SU-DHL-6 (cell line): ENCODE data around the gene HSPA12B.

Experiments used
- H2AFZ ChIP-seq: fragments of 200-600 bp; sonication (generic); 2 replicates; pipeline ENCODE4 v1.6.1; 2014; ENCODE audit warnings: low read depth, mild to moderate bottlenecking, moderate library complexity, mixed read lengths, antibody characterized with exemption, low read length; ENCODE audit not compliant: severe bottlenecking
- H3F3A ChIP-seq: fragments of 200-600 bp; shearing (Covaris generic); 2 replicates; pipeline ENCODE4 v1.6.0; 2016; ENCODE audit warnings: antibody characterized with exemption, mild to moderate bottlenecking; ENCODE audit not compliant: insufficient read depth
- H3K27ac ChIP-seq: fragments of 200-600 bp; sonication (generic); 2 replicates; pipeline ENCODE4 v1.5.1; 2016; ENCODE audit warnings: low read depth, mild to moderate bottlenecking, low read length, moderate library complexity, mixed read lengths
- H3K27me3 ChIP-seq: fragments of 200-600 bp; sonication (generic), shearing (Covaris generic); 2 replicates; pipeline ENCODE4 v1.6.0; 2014; ENCODE audit warnings: mild to moderate bottlenecking, low read length
- H3K36me3 ChIP-seq: fragments of 200-600 bp; sonication (generic); 2 replicates; pipeline ENCODE4 v1.6.1; 2014; ENCODE audit warnings: mild to moderate bottlenecking, low read length, mixed read lengths
- H3K4me2 ChIP-seq: fragments of 300-600, 200-600 bp; shearing (Covaris generic), sonication (generic); 2 replicates; pipeline ENCODE4 v1.6.0; 2014; ENCODE audit warnings: low read length, low read depth, mild to moderate bottlenecking; ENCODE audit not compliant: poor library complexity, severe bottlenecking
- H3K4me3 ChIP-seq: fragments of 200-600 bp; sonication (generic); 2 replicates; pipeline ENCODE4 v1.5.1; 2014; ENCODE audit warnings: antibody characterized with exemption, low read length, mild to moderate bottlenecking, mixed read lengths; ENCODE audit not compliant: insufficient read depth, poor library complexity, severe bottlenecking
- H3K79me2 ChIP-seq: fragments of 200-600 bp; sonication (generic); 2 replicates; pipeline ENCODE4 v1.6.1; 2014; ENCODE audit warnings: mild to moderate bottlenecking, low read length, moderate library complexity; ENCODE audit not compliant: insufficient read depth
- H3K9ac ChIP-seq: fragments of 200-600 bp; sonication (generic); 2 replicates; pipeline ENCODE4 v1.7.0; 2014; ENCODE audit warnings: mild to moderate bottlenecking, low read length
- H3K9me2 ChIP-seq: fragments of 200-600 bp; sonication (generic); replicated peaks from 2 replicates; pipeline ENCODE4 v1.6.1; 2014; ENCODE audit warnings: low read length; ENCODE audit not compliant: insufficient read depth
- H3K9me3 ChIP-seq: fragments of 200-600 bp; sonication (generic); 2 replicates; pipeline ENCODE4 v1.6.1; 2014; ENCODE audit warnings: low read length, mixed read lengths; ENCODE audit not compliant: insufficient read depth
- H4K20me1 ChIP-seq: fragments of 200-600 bp; sonication (generic); 2 replicates; pipeline ENCODE4 v1.6.1; 2014; ENCODE audit warnings: low read depth, mild to moderate bottlenecking, antibody characterized with exemption, low read length, moderate library complexity, mixed read lengths
- CTCF ChIP-seq: fragments of 200-600 bp; sonication (generic); IDR thresholded peaks from one replicate; pipeline ENCODE4 v1.5.1; 2017; ENCODE audit warnings: antibody characterized with exemption, mild to moderate bottlenecking, low read length, moderate library complexity; ENCODE audit not compliant: insufficient read depth, poor library complexity, severe bottlenecking
- EZH2phosphoT487 ChIP-seq: fragments of 200-600 bp; sonication (generic), shearing (Covaris generic); conservative IDR thresholded peaks from 2 replicates; pipeline ENCODE4 v1.6.1; 2018; ENCODE audit warnings: mild to moderate bottlenecking, antibody characterized with exemption, low read length, moderate library complexity, mixed read lengths

Gene HSPA12B

GRCh38 chr20:3764659-3765058 is 32.2 kb downstream of the HSPA12B start:
- Histone ChIP-seq H3K9me3 (no peaks in the 10 kb centered on the region), H4K20me1 (no peaks in the 10 kb centered on the region), H3K9me2 (no peaks in the 10 kb centered on the region), H3K27ac (no peak overlapping the region), H3K79me2 (peaks cover 48% of the 10 kb centered on the region), H3K4me2 (no peak overlapping the region), H2AFZ (no peak overlapping the region), H3K9ac (no peak overlapping the region), H3F3A (peaks cover 7% of the 10 kb centered on the region; the same call in 1 of the 2 replicates), H3K4me3 (no peak overlapping the region), H3K36me3 (no peaks in the 10 kb centered on the region), H3K27me3 (no peaks in the 10 kb centered on the region)
- TF ChIP-seq CTCF, result no peak
- TF ChIP-seq EZH2phosphoT487, result no peak

GRCh38 chr20:3765171-3765882 is 32.8 kb downstream of the HSPA12B start:
- Histone ChIP-seq H3K27ac (no peak overlapping the region), H3K27me3 (no peaks in the 10 kb centered on the region), H4K20me1 (no peaks in the 10 kb centered on the region), H3K9me2 (no peaks in the 10 kb centered on the region), H3K9ac (no peak overlapping the region), H2AFZ (no peak overlapping the region), H3K9me3 (no peaks in the 10 kb centered on the region), H3K4me2 (no peak overlapping the region), H3K4me3 (no peak overlapping the region), H3K36me3 (no peaks in the 10 kb centered on the region), H3F3A (peaks cover 7% of the 10 kb centered on the region; the same call in 1 of the 2 replicates), H3K79me2 (peaks cover 44% of the 10 kb centered on the region)
- TF ChIP-seq CTCF (no peak), EZH2phosphoT487 (no peak)

- peaks cover 34% of the 10 kb centered on the region for H3K79me2 ChIP-seq
- H3K4me3 ChIP-seq, result peak overlapping the region; percentile 97
- H3F3A ChIP-seq, result peaks cover 7% of the 10 kb centered on the region; the same call in 1 of the 2 replicates
- peak overlapping the region; percentile 92 for H3K9ac ChIP-seq
- H4K20me1 ChIP-seq, result no peaks in the 10 kb centered on the region
- H3K27me3 ChIP-seq, result no peaks in the 10 kb centered on the region
- H2AFZ ChIP-seq, result no peak overlapping the region
- TF ChIP-seq EZH2phosphoT487 (no peak), CTCF (no peak)
- H3K9me2 ChIP-seq, result no peaks in the 10 kb centered on the region
- H3K36me3 ChIP-seq, result no peaks in the 10 kb centered on the region
- H3K4me2 ChIP-seq, result peak overlapping the region; percentile 80
- H3K9me3 ChIP-seq, result no peaks in the 10 kb centered on the region
- no peak overlapping the region for H3K27ac ChIP-seq
Observed at GRCh38 chr20:3766422-3767109, 34.1 kb downstream of the HSPA12B start.
